HepG2 (cell line): ENCODE data around the gene MSH3. TPM values are rescaled to one million over a fixed set of nuclear protein-coding genes. Genes with fewer than 3 reads are reported as not detected.

ENCODE experiments used
- ATAC-seq: fragments of 200-7000 bp; cut with Tn5 transposase; 3 replicates; pipeline ENCODE4 v1.9.1; 2020; ENCODE audit warnings: mild to moderate bottlenecking, moderate library complexity
- BruUV-seq: library from RNA; stranded (reverse); fragments of 400-500 nt; replicated peaks from 2 replicates; lab custom pipeline; 2021; lab: Mats Ljungman, UMichigan
- CTCF ChIA-PET: fragments of 300-600 bp; formaldehyde crosslinking; extraction: SDS; loops from one replicate; lab custom pipeline; 2021; ENCODE audit warnings: low total read pairs, inconsistent platforms, low intra/inter-chr PET ratio; lab: Yijun Ruan, JAX
- POLR2A ChIA-PET: fragments of 350-600 bp; sonication (Branson Sonifier 250); formaldehyde crosslinking; loops from one replicate; lab custom pipeline; 2020; ENCODE audit warnings: antibody characterized with exemption, inconsistent platforms; lab: Yijun Ruan, JAX
- DNase-seq: peaks from one replicate; pipeline ENCODE4 v3.0.0-alpha.2; 2015; ENCODE audit warnings: low spot score
- FAIRE-seq: peaks from 3 replicates; lab custom pipeline; 2011; peaks lifted over from hg19 to GRCh38; lab: Jason Lieb, UNC
- H2AFZ ChIP-seq: one replicate; pipeline ENCODE4 v1.6.1; 2011; ENCODE audit warnings: low read length, inconsistent platforms
- H3K27ac ChIP-seq: fragments of 300-600 bp; 3 replicates; pipeline ENCODE4 v1.8.0; 2011; ENCODE audit warnings: mixed run types, mild to moderate bottlenecking, mixed read lengths, low read length, inconsistent platforms; ENCODE audit not compliant: insufficient read depth; ENCODE audit errors: extremely low read length
- H3K27me3 ChIP-seq, 2 experiments: fragments of 200-600 bp in 1 of 2; 2 replicates in 1 of 2; 3 replicates in 1 of 2; pipeline versions ENCODE4 v1.6.0 to v1.8.0; 2011; ENCODE audit warnings: low read length in 2 of 2, mild to moderate bottlenecking in 2 of 2, moderate library complexity in 2 of 2, inconsistent platforms in 1 of 2; ENCODE audit not compliant: insufficient read depth in 2 of 2, control insufficient read depth in 1 of 2
- H3K36me3 ChIP-seq, 2 experiments: fragments of 200-600 bp in 1 of 2; replicated peaks in 1 of 2; 2 replicates in 1 of 2; 3 replicates in 1 of 2; pipeline versions ENCODE4 v1.5.1 to v1.8.0; 2011; ENCODE audit warnings: low read length in 2 of 2, inconsistent platforms in 1 of 2; ENCODE audit not compliant: insufficient read depth in 2 of 2, control insufficient read depth in 1 of 2
- H3K4me1 ChIP-seq: 2 replicates; pipeline ENCODE4 v1.5.1; 2012; ENCODE audit warnings: low read length, inconsistent platforms; ENCODE audit not compliant: insufficient read depth
- H3K4me2 ChIP-seq: 2 replicates; pipeline ENCODE4 v1.6.0; 2011; ENCODE audit warnings: low read depth, low read length, inconsistent platforms
- H3K4me3 ChIP-seq, 3 experiments: fragments of 200-600 bp in 1 of 3; sonication (generic), shearing (Covaris generic) in 1 of 3; replicated peaks in 1 of 3; 2 replicates each; pipeline ENCODE4 v1.5.1; 2011 to 2016; ENCODE audit warnings: low read length in 3 of 3, inconsistent platforms in 2 of 3, low read depth in 2 of 3, mild to moderate bottlenecking in 2 of 3, control low read depth in 1 of 3, mixed read lengths in 1 of 3; ENCODE audit not compliant: insufficient read depth in 1 of 3
- H3K79me2 ChIP-seq: one replicate; pipeline ENCODE4 v1.6.1; 2011; ENCODE audit warnings: low read length, inconsistent platforms; ENCODE audit not compliant: insufficient read depth
- H3K9ac ChIP-seq: 2 replicates; pipeline ENCODE4 v1.6.0; 2011; ENCODE audit warnings: mild to moderate bottlenecking, low read depth, low read length, inconsistent platforms; ENCODE audit not compliant: insufficient read depth
- H3K9me3 ChIP-seq: 2 replicates; pipeline ENCODE4 v1.5.1; 2012; ENCODE audit warnings: mild to moderate bottlenecking, low read length
- H4K20me1 ChIP-seq: 2 replicates; pipeline ENCODE4 v1.6.0; 2011; ENCODE audit warnings: inconsistent platforms, mild to moderate bottlenecking, low read length, moderate library complexity; ENCODE audit not compliant: insufficient read depth
- ADNP ChIP-seq: sonication (generic); formaldehyde crosslinking; IDR thresholded peaks from 2 replicates; pipeline ENCODE4 v1.4.0; 2020; ENCODE audit warnings: missing genetic modification reagents
- CCAR2 ChIP-seq: fragments of 200-400 bp; formaldehyde crosslinking; optimal IDR thresholded peaks from 2 replicates; pipeline ENCODE3; 2018; ENCODE audit warnings: low read depth, mild to moderate bottlenecking, low read length, moderate library complexity
- ETS1 ChIP-seq: sonication (generic); formaldehyde crosslinking; IDR thresholded peaks from 2 replicates; pipeline ENCODE4 v1.4.0; 2020; ENCODE audit warnings: missing genetic modification reagents
- JUNB ChIP-seq: sonication (generic); formaldehyde crosslinking; IDR thresholded peaks from 2 replicates; pipeline ENCODE4 v1.8.0; 2022; ENCODE audit warnings: missing genetic modification reagents, mild to moderate bottlenecking, borderline replicate concordance
- SAFB2 ChIP-seq: sonication (generic); formaldehyde crosslinking; IDR thresholded peaks from 2 replicates; pipeline ENCODE4 v1.5.1; 2020; ENCODE audit warnings: missing genetic modification reagents, low read depth, mild to moderate bottlenecking, borderline replicate concordance
- SRY ChIP-seq: sonication (generic); formaldehyde crosslinking; IDR thresholded peaks from 2 replicates; pipeline ENCODE4 v1.8.0; 2022; ENCODE audit warnings: mild to moderate bottlenecking, missing genetic modification reagents
- TOE1 ChIP-seq: sonication (generic); formaldehyde crosslinking; IDR thresholded peaks from 2 replicates; pipeline ENCODE4 v1.4.0; 2020; ENCODE audit warnings: mild to moderate bottlenecking, missing genetic modification reagents
- ZNF431 ChIP-seq: sonication (generic); formaldehyde crosslinking; IDR thresholded peaks from 2 replicates; pipeline ENCODE4 v1.9.0; 2022; ENCODE audit warnings: missing genetic modification reagents, low read depth, mild to moderate bottlenecking, borderline replicate concordance
- ZNF629 ChIP-seq: sonication (generic); formaldehyde crosslinking; conservative IDR thresholded peaks from 2 replicates; pipeline ENCODE4 v1.5.0; 2020; ENCODE audit warnings: missing genetic modification reagents
- ZNF660 ChIP-seq: sonication (generic); formaldehyde crosslinking; IDR thresholded peaks from 2 replicates; pipeline ENCODE4 v1.5.1; 2020; ENCODE audit warnings: mild to moderate bottlenecking, low read depth, missing genetic modification reagents, borderline replicate concordance
- ZNF776 ChIP-seq: sonication (generic); formaldehyde crosslinking; IDR thresholded peaks from 2 replicates; pipeline ENCODE4 v1.4.0; 2020; ENCODE audit warnings: mild to moderate bottlenecking, missing genetic modification reagents
- ZNF850 ChIP-seq: sonication (generic); formaldehyde crosslinking; conservative IDR thresholded peaks from 2 replicates; pipeline ENCODE4 v1.9.0; 2021; ENCODE audit warnings: mild to moderate bottlenecking, missing genetic modification reagents
- WGBS: methylation state at CpG from one replicate; pipeline ENCODE4 v1.1.6; 2017; ENCODE audit warnings: low lambda C conversion rate; 5-methylcytosine and 5-hydroxymethylcytosine counted together
- in situ Hi-C: cut with HindIII; loops from 2 replicates; pipeline ENCODE4 v1.10.0; 2017; ENCODE audit warnings: low pct_unique_long_range_greater_than_20kb; ENCODE audit not compliant: extremely low pct_ligation_motif_present
- intact Hi-C: fragments of 100-400 bp; cut with micrococcal nuclease; formaldehyde crosslinking; loops from one replicate; pipeline ENCODE4 v1.10.0; 2022; ENCODE audit not compliant: unreplicated experiment
- polyA plus RNA-seq, 8 experiments: library from polyadenylated mRNA; depleted of rRNA in 3 of 8; stranded (reverse) in 7 of 8; unstranded in 1 of 8; fragments of >200 nt; fragmentation: Illumina TruSeq in 4 of 8; extraction: Trizol in 4 of 8; gene quantifications; 2 replicates each; pipeline versions ENCODE4 v1.2.1 to v1.2.3, GENCODE V29; 2011 to 2016; ENCODE audit warnings: low read depth in 4 of 8, missing spikeins in 1 of 8, mixed read lengths in 1 of 8; ENCODE audit not compliant: insufficient read depth in 1 of 8
- total RNA-seq, 5 experiments: library from RNA; depleted of rRNA; stranded (reverse); fragments of >200 nt; fragmentation: Illumina TruSeq; extraction: Trizol; gene quantifications; 2 replicates each; pipeline ENCODE4 v1.2.3, GENCODE V29; 2016; ENCODE audit warnings: low read depth in 1 of 5
- TF ChIP-seq, protein P1 (sequence below), 2 experiments: sonication (generic) in 1 of 2; formaldehyde crosslinking in 1 of 2; IDR thresholded peaks; 2 replicates each; pipeline versions ENCODE4 v1.6.1 to v1.9.0; 2014 to 2022; ENCODE audit warnings: antibody characterized with exemption in 1 of 2, borderline replicate concordance in 1 of 2, inconsistent platforms in 1 of 2, low read depth in 1 of 2, missing genetic modification reagents in 1 of 2
- TF ChIP-seq, protein P2 (sequence below): sonication (generic); formaldehyde crosslinking; IDR thresholded peaks from 2 replicates; pipeline ENCODE4 v1.8.0; 2022; ENCODE audit warnings: mild to moderate bottlenecking, missing genetic modification reagents, borderline replicate concordance

The MSH3 gene
- total and polyA plus RNA-seq, 2 of the 13 experiments (the other 11 are each of a cell fraction or from before 2014, with no cell fraction given), result 4.0 to 16.4 TPM

DNA sequence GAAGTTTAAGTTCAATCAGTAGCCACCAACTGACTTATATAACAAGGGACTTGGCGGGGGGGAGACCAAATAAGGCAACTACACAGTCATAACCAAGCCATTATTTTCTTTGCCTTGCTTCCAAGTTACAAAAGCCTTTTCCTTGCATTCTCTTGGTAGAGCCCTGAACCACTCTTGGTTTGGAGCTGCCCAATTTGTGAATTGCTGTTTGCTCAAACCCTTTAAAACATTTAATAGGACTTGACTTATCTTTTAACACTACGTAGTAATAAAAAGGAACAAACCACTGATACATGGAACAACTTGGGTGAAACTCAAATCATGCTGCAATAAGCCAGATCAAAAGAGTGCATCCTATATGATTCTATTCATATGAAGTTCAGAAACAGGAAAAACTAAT, 31.7 kb upstream of the MSH3 start:
- H3K27me3 ChIP-seq, result no peaks in the 10 kb centered on the region
- H3K4me1 ChIP-seq, result peaks cover 13% of the 10 kb centered on the region
- no peaks in the 10 kb centered on the region for H3K36me3 ChIP-seq
- no peak overlapping the region for H3K4me2 ChIP-seq
- no peak overlapping the region for H3K4me3 ChIP-seq
- no peak overlapping the region for H3K27ac ChIP-seq
- POLR2A ChIA-PET, result no interaction called here
- in situ Hi-C loops (no loop called here), intact Hi-C loops (no loop called here)
- H4K20me1 ChIP-seq, result no peaks in the 10 kb centered on the region
- CTCF ChIA-PET, result no interaction called here
- no peaks in the 10 kb centered on the region for H3K79me2 ChIP-seq
- H3K9me3 ChIP-seq, result no peaks in the 10 kb centered on the region
- H2AFZ ChIP-seq, result no peak overlapping the region
- no peak for DNase-seq
- H3K9ac ChIP-seq, result no peak overlapping the region
- no peak for ATAC-seq
- FAIRE-seq, result no peak
- 100% methylated on average over 2 of the region's 2 CpGs for WGBS
- no TSS peak for BruUV-seq
- no peak for TF ChIP-seq ADNP (CRISPR knock-in tag)
- TF ChIP-seq, protein P1, sequence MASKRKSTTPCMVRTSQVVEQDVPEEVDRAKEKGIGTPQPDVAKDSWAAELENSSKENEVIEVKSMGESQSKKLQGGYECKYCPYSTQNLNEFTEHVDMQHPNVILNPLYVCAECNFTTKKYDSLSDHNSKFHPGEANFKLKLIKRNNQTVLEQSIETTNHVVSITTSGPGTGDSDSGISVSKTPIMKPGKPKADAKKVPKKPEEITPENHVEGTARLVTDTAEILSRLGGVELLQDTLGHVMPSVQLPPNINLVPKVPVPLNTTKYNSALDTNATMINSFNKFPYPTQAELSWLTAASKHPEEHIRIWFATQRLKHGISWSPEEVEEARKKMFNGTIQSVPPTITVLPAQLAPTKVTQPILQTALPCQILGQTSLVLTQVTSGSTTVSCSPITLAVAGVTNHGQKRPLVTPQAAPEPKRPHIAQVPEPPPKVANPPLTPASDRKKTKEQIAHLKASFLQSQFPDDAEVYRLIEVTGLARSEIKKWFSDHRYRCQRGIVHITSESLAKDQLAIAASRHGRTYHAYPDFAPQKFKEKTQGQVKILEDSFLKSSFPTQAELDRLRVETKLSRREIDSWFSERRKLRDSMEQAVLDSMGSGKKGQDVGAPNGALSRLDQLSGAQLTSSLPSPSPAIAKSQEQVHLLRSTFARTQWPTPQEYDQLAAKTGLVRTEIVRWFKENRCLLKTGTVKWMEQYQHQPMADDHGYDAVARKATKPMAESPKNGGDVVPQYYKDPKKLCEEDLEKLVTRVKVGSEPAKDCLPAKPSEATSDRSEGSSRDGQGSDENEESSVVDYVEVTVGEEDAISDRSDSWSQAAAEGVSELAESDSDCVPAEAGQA (IDR thresholded peaks at IDR 0.05; ENCODE audit: low read depth), result no peak
- TF ChIP-seq, protein P1 (CRISPR knock-in tag; IDR thresholded peaks at IDR 0.05; ENCODE audit: borderline replicate concordance), result no peak
- TF ChIP-seq ETS1, result no peak
- TF ChIP-seq TOE1 (CRISPR knock-in tag), result no peak
- TF ChIP-seq, protein P2, sequence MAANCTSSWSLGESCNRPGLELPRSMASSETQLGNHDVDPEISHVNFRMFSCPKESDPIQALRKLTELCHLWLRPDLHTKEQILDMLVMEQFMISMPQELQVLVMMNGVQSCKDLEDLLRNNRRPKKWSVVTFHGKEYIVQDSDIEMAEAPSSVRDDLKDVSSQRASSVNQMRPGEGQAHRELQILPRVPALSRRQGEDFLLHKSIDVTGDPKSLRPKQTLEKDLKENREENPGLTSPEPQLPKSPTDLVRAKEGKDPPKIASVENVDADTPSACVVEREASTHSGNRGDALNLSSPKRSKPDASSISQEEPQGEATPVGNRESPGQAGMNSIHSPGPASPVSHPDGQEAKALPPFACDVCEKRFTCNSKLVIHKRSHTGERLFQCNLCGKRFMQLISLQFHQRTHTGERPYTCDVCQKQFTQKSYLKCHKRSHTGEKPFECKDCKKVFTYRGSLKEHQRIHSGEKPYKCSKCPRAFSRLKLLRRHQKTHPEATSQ (CRISPR knock-in tag), result no peak
- no peak for TF ChIP-seq ZNF431 (CRISPR knock-in tag)
- no peak for TF ChIP-seq ZNF850
- TF ChIP-seq ZNF776 (CRISPR knock-in tag), result no peak
- TF ChIP-seq SRY (CRISPR knock-in tag), result no peak
- TF ChIP-seq SAFB2, result no peak
- no peak for TF ChIP-seq CCAR2
- no peak for TF ChIP-seq ZNF660 (CRISPR knock-in tag)
- TF ChIP-seq ZNF629 (CRISPR knock-in tag), result no peak
- TF ChIP-seq JUNB, result no peak
